GM18951 (cell line): ENCODE measurements around the gene RPS27L.

Source experiments
- POLR2A ChIP-seq: IDR thresholded peaks from 4 replicates; pipeline ENCODE4 v1.6.1; 2011; ENCODE audit warnings: mild to moderate bottlenecking; ENCODE audit not compliant: insufficient read length, insufficient read depth; ENCODE audit errors: extremely low read depth
- in situ Hi-C: fragments of 300-500 bp; cut with MboI; formaldehyde crosslinking; loops from one replicate; pipeline ENCODE4 v1.12.0; 2022; ENCODE audit warnings: low sequenced_read_pairs, mixed read lengths, inconsistent platforms; ENCODE audit not compliant: unreplicated experiment

The RPS27L gene

DNA sequence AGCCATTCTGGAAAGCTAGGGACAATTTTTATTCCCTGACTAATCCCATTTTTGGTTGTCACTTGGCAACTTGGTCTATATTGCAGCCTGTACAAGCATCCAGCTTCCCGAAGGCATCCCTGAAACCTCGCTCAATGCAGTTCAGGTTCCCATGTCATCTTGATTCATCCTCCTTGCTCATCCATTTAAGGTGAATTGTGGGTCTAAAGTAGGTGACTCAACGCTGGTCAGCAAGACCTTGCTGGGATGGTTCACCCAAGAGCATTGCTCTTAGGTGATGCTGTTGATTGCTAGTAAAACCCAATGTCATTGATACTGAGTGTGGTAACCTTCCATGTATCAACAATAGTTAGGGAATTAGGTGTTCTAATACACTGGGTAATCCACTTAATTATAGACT lies 19.0 kb upstream of the RPS27L start:
- TF ChIP-seq POLR2A: no peak
- in situ Hi-C loops: no loop called here

DNA sequence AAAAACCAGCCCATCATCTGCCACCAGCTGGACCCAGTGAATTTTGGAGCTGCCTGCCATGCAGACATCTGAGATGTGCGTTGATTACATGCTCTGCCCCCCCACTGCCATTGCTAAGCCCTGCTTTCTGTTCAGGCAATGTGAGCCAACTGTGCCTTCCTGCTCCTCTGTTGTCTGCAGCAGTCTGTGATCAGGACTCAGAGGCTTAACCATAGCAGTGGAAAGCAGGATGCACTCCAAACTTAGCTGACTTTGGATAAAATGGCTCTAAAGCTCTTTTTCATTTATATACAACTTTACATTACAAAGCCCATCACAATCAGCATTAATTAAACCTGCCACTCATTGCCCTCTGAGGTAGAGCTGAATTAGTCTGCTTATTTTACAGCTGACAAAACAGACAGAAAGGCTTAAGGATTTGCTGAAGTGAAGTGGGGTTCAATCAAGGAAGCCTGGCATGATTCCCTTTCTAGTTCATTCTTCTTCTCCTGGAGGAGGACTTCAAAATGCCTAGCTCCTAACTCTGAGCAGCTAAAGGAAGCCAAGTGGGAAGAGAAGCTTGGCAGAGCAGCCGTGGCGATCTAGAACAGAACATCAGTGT lies 15.7 kb upstream of the RPS27L start:
- in situ Hi-C loops: no loop called here
- TF ChIP-seq POLR2A: no peak

DNA sequence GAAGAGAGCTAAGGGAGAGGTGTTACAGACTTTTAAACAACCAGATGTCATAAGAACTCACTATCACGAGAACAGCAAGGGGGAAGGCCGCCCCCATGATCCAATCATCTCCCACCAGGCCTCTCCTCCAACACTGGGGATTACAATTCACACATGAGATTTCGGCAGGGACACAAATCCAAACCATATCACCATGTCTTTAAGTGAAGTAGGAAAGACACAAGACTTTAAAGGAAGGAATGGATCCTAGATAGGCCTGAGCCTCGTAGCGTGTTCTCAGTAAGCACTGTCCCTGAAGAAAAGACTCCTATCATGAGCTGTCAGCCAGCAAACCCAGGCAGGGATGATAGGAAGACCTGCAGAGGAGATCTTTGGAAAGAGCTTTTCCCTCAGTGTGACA lies 15.1 kb upstream of the RPS27L start:
- TF ChIP-seq POLR2A: no peak
- in situ Hi-C loops: no loop called here

DNA sequence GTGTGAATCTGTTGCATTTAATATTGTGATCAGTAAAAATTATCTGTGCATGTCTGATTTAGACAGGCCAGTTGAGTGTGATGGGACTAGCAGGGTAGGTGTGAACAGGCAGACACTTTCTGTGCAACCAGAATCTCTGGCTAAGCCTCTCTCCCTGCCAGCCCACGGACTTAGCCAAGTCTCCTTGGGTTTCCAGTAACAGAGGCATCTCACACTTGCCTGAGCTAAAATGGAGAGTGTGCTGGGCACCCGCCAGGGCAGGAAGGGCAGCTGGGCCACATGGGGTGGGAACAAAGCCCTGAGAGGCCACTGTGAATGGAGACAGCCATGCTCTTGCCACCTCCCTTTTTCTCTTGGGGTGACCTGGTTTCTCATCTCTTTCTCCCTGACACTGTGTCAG lies 12.5 kb upstream of the RPS27L start:
- no peak for TF ChIP-seq POLR2A
- in situ Hi-C loops: no loop called here

DNA sequence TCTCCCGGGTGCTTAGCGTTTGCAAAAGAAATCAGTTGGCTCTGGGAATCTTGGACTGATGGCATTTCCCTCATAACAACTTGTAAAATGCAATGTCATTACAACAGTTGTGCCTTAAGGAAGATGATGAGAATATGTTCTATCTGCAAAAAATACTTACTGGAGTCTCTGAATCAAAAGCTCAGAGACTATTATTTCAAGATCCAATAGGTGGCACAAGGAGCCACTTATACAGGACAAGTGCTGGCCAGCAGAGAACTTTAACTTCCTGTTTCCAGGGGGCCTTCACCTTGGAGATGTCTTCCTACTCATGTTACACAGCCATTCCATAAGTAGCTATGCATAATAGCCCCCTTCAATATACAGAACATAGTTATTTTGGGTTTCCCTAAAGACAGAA lies 8.9 kb upstream of the RPS27L start:
- no peak for TF ChIP-seq POLR2A
- in situ Hi-C loops: no loop called here

DNA sequence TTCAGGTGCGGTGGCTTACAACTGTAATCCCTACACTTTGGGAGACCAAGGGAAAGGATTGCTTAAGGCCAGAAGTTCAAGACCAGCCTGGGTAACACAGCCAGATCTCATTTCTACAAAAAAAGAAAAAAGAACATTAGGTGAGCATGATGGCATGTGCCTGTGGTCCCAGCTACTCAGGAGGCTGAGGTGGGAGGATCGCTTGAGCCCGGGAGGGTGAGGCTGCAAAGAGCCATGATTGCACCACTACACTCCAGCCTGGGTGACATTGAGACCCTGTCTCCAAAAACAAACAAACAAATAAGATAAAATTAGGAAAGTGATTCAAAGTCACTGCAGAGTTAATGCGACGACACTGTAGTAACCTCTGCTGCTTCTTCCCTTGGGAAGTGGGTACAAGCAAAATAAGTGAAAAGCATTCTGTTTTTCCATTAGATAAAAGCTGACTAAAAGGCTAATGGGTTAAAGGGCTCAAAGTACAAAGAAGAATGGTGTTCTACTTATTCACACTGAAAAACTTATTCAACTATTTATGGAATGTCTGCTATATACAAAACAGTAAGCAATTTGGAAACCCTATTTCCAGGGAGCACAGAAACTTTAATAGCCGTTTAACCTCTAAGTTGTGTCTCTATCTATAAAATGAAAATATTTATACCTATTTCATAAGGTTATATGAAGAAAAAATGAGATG lies 8.0 kb upstream of the RPS27L start:
- TF ChIP-seq POLR2A: no peak
- in situ Hi-C loops: no loop called here

DNA sequence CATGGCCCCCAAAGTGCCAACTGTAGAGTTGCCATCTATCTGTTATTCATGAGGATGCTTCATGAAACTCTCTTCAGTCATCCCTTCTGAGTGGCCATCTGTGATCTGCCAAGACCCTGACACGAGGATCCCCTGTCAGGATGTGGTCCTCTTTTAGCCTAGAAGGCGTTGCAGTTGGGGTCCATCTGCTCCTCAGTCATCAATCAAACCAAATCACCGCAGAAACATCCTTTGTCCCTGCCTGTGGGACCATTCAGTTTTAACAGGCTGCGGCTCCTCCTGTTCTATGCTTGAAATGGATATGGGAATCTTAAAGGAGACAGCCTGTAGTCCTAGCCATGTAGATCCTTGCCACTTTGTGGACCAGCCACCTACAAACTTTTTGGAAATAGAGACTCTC lies 5.9 kb upstream of the RPS27L start:
- TF ChIP-seq POLR2A: no peak
- in situ Hi-C loops: no loop called here

DNA sequence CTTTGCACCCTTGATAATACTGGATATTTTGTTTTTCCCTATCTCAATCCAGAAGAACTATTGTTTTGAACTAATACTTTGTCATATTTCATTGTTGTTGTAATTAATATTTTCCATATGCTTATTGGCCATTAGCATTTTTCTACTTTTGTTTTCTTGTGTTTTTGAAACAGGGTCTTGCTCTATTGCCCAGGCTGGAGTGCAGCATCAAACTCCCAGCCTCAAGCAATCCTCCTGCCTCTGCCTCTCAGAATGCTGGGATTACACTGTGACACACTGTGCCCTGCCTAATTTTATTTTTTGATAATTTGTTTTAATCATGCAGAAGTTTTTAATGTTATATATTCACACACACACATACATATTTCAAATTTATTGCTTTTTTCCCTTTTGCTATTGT lies 3.4 kb upstream of the RPS27L start:
- in situ Hi-C loops: no loop called here
- TF ChIP-seq POLR2A: no peak

DNA sequence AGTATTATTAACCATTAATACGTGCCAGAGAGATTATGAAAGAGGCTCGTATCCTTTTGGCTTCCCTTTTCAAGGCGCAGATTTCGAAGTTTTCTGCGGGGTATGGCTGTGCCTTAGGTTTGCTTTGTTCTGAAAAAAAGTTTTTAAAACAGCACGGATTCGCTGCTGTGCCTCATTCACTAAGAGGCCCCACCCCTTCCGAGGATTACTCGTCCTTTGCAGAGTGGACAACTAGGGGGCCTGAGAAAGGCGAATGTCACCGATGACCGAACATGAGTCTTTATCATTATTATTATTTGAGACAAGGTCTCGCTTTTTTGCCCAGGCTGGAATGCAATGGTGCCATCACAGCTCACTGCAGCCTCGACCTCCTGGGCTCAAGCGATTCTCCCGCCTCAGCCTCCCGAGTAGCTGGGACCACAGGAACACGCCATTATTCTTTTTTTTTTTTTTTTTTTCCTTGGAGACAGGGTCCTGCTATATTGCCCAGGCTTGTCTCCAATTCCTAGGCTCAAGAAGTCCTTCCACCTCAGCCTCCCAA lies 684 bp upstream of the RPS27L start:
- no peak for TF ChIP-seq POLR2A
- in situ Hi-C loops: no loop called here

DNA sequence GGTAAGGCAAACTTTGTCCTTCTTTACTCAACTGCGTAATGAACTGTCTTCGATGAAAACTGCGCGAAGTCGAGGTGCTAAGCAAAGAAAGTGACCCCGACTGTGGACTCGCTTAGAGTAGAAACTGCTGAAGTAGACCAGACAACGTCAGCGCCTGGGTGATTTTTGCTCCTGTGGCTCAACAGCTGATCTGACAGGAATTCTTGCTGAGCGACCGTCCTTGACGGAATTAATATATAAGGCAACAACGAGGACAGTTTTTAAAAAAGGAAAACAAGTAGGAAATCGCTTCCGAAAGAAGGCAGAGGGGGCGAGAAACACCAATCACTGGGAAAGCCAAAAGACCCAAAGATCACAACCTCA lies 541 bp downstream of the RPS27L start:
- no peak for TF ChIP-seq POLR2A
- in situ Hi-C loops: no loop called here

DNA sequence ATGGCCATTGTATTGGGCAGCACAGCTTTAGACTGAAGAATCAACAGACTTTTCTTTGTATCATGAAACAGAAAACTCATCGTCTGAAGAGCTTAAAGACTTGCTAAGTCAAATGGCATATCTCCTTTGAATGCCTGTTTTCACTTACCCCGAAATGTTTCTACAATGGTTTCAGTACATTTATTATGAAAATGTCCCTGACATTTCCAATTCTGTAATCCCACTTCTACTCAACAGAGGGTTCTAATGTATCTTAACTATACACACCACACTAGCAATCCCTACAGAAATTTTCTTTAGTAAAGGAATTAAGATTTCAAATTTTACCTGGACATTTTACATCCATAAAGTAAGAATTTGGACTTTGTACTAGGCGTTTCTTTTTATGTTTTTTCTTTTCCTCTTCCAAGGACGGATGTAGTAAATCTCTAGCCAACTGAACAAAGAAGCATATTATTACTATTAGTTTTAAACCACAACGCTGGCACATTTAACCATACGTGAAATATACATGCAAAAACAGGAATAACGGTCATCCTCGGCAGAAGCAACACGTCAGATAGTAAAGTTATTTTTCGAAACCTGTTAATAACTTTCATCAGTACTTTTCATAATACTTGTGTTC lies 1.1 kb downstream of the RPS27L start:
- in situ Hi-C loops: no loop called here
- TF ChIP-seq POLR2A: no peak

DNA sequence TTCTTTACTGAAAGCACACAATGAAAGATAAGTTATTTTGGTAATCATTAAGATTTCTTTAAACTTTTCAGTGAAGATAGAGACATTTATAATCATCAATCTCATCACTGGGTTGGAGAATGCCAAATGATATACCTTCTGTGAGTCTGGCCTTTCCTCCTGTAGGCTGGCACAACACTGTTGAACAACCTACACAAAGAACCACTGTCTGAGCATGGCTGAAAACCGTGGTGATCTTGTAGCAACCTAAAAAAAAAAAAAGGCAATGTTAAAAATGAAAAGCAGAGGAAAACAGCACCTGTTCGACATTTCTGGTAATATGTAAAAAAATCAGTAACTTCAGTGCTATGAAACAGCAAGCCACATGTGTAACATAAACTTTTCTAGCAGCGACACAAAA lies 1.8 kb downstream of the RPS27L start:
- TF ChIP-seq POLR2A: no peak
- in situ Hi-C loops: no loop called here

DNA sequence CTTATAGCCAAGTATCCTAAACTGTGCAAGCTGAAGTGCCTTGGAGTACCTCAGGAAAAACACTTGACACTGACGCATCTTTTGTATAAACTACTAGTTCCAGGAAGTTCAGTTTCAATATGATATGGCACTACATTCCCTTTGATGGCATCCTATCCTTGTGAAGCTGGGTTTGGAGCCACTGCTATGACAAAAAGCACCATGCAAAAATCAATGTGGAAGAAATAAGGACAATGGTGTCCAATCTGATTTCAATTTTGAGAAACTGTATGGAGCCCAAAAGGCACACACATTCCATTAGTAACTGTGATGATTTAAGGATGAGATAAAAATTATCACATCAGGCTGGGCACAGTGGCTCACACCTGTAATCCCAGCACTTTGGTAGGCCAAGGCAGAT lies 5.6 kb downstream of the RPS27L start:
- TF ChIP-seq POLR2A: no peak
- in situ Hi-C loops: no loop called here

DNA sequence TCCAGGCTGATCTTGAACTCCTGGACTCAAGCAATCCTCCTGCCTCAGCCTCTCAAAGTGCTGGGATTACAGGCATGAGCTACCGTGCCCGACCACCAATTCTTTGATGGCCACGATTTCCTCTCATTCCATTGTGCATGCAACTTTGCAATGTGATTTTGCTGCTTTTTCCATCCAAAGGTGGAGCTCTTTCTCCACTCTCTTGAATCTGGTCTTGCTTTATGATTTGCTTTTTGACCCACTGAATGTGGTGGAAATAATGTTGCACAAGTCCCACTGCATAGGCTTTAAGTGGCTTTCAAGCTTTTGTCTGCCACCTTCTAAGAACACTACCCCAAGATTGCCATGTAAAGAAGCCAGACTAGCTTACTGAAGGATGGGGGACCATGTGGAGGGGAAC lies 10.6 kb downstream of the RPS27L start:
- TF ChIP-seq POLR2A: no peak
- in situ Hi-C loops: no loop called here

DNA sequence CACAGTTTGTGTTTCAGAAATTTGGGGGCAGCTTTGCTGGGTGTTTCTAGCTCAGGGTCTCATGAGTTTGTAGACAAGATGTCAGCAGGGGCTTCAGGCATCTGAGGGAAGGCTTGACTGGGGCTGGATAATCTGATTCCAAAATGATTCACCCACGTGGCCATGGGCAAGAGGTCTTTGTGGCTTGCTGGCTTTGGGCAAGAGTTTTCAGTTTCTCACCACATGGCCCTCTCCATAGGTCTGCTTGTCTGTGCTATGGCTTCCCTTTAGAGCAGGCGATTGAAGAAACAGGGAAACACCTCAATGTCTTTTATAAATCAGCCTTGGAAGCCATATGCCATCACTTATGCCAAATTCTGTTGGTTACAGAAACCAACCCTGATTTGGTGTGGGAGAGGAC lies 11.9 kb downstream of the RPS27L start:
- in situ Hi-C loops: no loop called here

More for the DNA sequence above, 11.9 kb downstream of the RPS27L start:
- TF ChIP-seq POLR2A: no peak
